ENCODE results near the gene RASSF3.

DNA sequence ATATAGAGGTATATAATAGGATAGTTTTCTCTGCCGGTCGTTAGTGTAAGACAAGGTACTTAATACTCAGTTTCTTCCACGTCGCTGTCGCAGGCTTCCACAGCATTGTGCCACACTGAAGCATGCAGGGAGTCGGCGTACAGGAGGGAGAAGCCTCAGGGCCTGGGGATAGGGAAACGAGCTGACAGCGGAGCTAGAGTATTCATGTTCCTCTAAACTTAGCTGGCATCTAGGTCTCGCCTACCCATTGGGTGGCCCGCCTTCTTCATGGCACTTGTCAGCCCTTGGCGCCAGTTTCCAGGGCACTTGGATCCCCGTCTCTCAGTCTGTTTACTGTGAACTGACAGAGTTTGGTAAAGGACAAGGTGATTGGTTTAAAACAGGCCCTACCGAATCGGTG, 75.3 kb downstream of the RASSF3 start:
- TF ChIP-seq, protein P1, sequence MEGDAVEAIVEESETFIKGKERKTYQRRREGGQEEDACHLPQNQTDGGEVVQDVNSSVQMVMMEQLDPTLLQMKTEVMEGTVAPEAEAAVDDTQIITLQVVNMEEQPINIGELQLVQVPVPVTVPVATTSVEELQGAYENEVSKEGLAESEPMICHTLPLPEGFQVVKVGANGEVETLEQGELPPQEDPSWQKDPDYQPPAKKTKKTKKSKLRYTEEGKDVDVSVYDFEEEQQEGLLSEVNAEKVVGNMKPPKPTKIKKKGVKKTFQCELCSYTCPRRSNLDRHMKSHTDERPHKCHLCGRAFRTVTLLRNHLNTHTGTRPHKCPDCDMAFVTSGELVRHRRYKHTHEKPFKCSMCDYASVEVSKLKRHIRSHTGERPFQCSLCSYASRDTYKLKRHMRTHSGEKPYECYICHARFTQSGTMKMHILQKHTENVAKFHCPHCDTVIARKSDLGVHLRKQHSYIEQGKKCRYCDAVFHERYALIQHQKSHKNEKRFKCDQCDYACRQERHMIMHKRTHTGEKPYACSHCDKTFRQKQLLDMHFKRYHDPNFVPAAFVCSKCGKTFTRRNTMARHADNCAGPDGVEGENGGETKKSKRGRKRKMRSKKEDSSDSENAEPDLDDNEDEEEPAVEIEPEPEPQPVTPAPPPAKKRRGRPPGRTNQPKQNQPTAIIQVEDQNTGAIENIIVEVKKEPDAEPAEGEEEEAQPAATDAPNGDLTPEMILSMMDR (IDR thresholded peaks at IDR 0.05): no peak
- no peak for TF ChIP-seq POLR2A (IDR thresholded peaks at IDR 0.05)
